Activated B cell treated with CpG ODN at 0.5 μM for 24 hours (primary cell): ENCODE data around the gene CTIF. TPM values are rescaled to one million over a fixed set of nuclear protein-coding genes. Genes with fewer than 3 reads are reported as not detected.
A peak's percentile ranks its signal among the peaks of the same experiment; 100 is the strongest.

Experiments
- ATAC-seq: fragments of 200-7000 bp; cut with Tn5 transposase; one replicate; pipeline ENCODE4 v1.10.0; 2021; ENCODE audit warnings: low read depth, mild to moderate bottlenecking, moderate library complexity
- CTCF ChIA-PET: fragments of 350-600 bp; sonication (Branson Sonifier 250); formaldehyde crosslinking; loops from one replicate; lab custom pipeline; 2021; ENCODE audit warnings: antibody characterized with exemption; lab: Charles Lee
- POLR2A ChIA-PET: fragments of 350-600 bp; sonication (Branson Sonifier 250); formaldehyde crosslinking; loops from one replicate; lab custom pipeline; 2021; ENCODE audit warnings: antibody characterized with exemption; lab: Charles Lee
- DNase-seq: peaks from one replicate; pipeline ENCODE4 v3.0.0; 2022
- H3K27ac Mint-ChIP-seq: one replicate; pipeline ENCODE4 v1.8.0; 2020; ENCODE audit warnings: mixed read lengths
- H3K27me3 Mint-ChIP-seq: one replicate; pipeline ENCODE4 v1.8.0; 2021; ENCODE audit warnings: mixed read lengths
- H3K36me3 Mint-ChIP-seq: one replicate; pipeline ENCODE4 v1.8.0; 2021; ENCODE audit warnings: low read depth, mixed read lengths
- H3K4me1 Mint-ChIP-seq: one replicate; pipeline ENCODE4 v1.8.0; 2021; ENCODE audit warnings: mixed read lengths
- H3K4me3 Mint-ChIP-seq: one replicate; pipeline ENCODE4 v1.8.0; 2020; ENCODE audit warnings: mild to moderate bottlenecking, mixed read lengths
- H3K9me3 Mint-ChIP-seq: one replicate; pipeline ENCODE4 v1.8.0; 2020; ENCODE audit warnings: mixed read lengths
- intact Hi-C: fragments of 100-400 bp; cut with micrococcal nuclease; formaldehyde crosslinking; loops from one replicate; pipeline ENCODE4 v1.15.1; 2024
- total RNA-seq: library from RNA; stranded (reverse); gene quantifications from 2 replicates; pipeline ENCODE4 v1.2.3, GENCODE V29; 2022
- TF ChIP-seq, protein P1 (sequence below): fragments of 200-600 bp; IDR thresholded peaks from one replicate; pipeline ENCODE4 v1.8.0; 2022; ENCODE audit warnings: antibody characterized with exemption, mild to moderate bottlenecking

Gene CTIF
- total RNA-seq, 1 donor from 2014 or later = 9.3 TPM

DNA sequence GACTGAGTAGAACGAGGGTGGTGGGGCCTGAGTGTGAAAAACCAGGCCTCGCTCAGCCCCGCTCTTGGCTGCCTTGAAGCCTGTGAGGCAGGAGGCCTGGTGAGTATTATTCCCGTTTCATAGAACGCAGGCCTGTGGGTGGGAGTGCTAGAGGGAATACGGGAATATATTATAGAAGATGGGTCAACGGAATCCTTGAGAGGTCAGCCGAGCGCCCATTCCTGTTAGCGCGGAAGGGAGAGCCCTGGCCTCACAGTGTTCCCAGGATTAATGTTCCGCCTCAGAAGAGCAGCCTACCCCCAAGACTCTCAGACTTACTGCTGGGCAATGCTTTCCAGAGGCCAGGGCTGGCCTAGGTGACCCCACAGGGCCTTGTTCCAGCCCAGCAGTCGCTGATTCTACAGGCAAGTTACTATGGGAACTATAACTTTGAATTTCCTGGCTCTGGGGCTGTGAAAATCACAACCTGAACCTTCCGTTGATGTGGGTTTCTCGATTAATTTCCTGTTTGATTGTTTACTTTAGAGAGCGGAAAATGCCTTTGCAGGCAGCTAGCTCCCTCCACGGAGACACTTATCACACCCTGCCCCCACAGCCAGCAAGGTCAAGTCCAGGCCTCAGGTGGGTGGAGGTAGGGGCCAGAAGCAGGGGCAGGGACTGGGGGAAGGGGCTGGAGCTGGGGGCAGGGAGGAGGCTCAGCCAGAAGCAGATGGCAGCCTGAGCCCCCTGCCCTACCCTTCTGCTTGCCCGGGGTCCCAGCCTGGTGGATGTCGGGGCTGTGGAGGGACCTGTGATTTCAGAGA lies 303.6 kb downstream of the CTIF start:
- no peak for DNase-seq
- TF ChIP-seq, protein P1, sequence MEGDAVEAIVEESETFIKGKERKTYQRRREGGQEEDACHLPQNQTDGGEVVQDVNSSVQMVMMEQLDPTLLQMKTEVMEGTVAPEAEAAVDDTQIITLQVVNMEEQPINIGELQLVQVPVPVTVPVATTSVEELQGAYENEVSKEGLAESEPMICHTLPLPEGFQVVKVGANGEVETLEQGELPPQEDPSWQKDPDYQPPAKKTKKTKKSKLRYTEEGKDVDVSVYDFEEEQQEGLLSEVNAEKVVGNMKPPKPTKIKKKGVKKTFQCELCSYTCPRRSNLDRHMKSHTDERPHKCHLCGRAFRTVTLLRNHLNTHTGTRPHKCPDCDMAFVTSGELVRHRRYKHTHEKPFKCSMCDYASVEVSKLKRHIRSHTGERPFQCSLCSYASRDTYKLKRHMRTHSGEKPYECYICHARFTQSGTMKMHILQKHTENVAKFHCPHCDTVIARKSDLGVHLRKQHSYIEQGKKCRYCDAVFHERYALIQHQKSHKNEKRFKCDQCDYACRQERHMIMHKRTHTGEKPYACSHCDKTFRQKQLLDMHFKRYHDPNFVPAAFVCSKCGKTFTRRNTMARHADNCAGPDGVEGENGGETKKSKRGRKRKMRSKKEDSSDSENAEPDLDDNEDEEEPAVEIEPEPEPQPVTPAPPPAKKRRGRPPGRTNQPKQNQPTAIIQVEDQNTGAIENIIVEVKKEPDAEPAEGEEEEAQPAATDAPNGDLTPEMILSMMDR = no peak
- no peaks in the 10 kb centered on the region for H3K36me3 Mint-ChIP-seq
- no peaks in the 10 kb centered on the region for H3K9me3 Mint-ChIP-seq
- no peak overlapping the region for H3K4me3 Mint-ChIP-seq
- ATAC-seq = peak; percentile 49
- ChIA-PET POLR2A (interaction anchor here (1.9 kb wide), 1 partner anchor 8 kb away, joined by 5 read pairs; no protein-coding TSS in a partner anchor), CTCF (no interaction called here)
- H3K27me3 Mint-ChIP-seq = no peaks in the 10 kb centered on the region
- peaks cover 27% of the 10 kb centered on the region for H3K4me1 Mint-ChIP-seq
- intact Hi-C loops = no loop called here
- H3K27ac Mint-ChIP-seq = no peak overlapping the region

DNA sequence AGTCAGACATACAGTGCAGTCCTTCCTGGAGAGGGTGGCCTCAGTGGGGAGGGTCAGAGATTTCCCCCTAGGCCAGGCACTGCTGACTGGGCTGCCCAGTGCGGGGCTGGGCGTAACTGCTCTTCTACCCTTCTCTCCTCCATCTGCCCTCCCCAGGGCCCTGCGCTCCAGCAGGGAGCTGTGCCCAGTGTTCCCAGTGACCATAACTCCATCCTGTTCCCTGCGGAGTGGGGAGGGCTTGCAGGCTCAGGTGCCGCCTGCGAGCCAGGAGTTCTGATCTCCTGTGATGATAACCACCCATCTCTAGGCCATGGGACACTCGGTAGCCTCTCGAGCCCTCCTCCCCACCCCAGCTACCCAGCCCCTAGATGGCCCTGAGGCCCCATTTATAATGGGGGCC lies 304.3 kb downstream of the CTIF start:
- Mint-ChIP-seq H3K9me3 (no peaks in the 10 kb centered on the region), H3K4me1 (peaks cover 24% of the 10 kb centered on the region), H3K27ac (no peak overlapping the region), H3K27me3 (no peaks in the 10 kb centered on the region), H3K4me3 (no peak overlapping the region), H3K36me3 (no peaks in the 10 kb centered on the region)
- intact Hi-C loops = no loop called here
- ChIA-PET CTCF (no interaction called here), POLR2A (interaction anchor here (1.9 kb wide), 1 partner anchor 9 kb away, joined by 5 read pairs; no protein-coding TSS in a partner anchor)
- DNase-seq (no peak), ATAC-seq (no peak)
- TF ChIP-seq, protein P1 = no peak

DNA sequence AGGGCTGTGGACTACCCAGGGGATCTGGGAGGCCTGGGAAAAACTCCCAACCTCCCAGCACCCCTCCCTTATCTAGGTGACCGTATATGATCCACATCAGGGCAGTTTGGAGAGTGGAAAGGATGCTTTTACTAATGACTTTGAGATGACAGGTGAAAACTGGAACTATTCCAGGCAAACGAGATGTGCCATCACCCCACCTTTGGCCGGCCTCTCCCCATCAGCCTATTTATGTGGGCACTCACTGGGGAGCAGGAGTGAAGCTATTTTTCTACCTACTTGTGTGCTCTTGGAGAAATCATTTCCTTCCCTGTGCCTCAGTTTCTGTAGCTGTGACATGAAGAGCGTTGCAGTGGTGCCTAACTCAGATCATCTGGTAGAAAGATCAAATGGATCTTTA lies 304.8 kb downstream of the CTIF start:
- H3K27ac Mint-ChIP-seq = no peak overlapping the region
- DNase-seq (no peak), ATAC-seq (no peak)
- H3K4me3 Mint-ChIP-seq = no peak overlapping the region
- intact Hi-C loops = no loop called here
- ChIA-PET CTCF (interaction anchor here (1.1 kb wide), 1 partner anchor 11 kb away, joined by 4 read pairs; no protein-coding TSS in a partner anchor), POLR2A (interaction anchor here (1.9 kb wide), 1 partner anchor 9 kb away, joined by 5 read pairs; no protein-coding TSS in a partner anchor)
- H3K9me3 Mint-ChIP-seq = no peaks in the 10 kb centered on the region
- TF ChIP-seq, protein P1 = no peak
- peaks cover 22% of the 10 kb centered on the region for H3K4me1 Mint-ChIP-seq
- no peaks in the 10 kb centered on the region for H3K36me3 Mint-ChIP-seq
- no peaks in the 10 kb centered on the region for H3K27me3 Mint-ChIP-seq

DNA sequence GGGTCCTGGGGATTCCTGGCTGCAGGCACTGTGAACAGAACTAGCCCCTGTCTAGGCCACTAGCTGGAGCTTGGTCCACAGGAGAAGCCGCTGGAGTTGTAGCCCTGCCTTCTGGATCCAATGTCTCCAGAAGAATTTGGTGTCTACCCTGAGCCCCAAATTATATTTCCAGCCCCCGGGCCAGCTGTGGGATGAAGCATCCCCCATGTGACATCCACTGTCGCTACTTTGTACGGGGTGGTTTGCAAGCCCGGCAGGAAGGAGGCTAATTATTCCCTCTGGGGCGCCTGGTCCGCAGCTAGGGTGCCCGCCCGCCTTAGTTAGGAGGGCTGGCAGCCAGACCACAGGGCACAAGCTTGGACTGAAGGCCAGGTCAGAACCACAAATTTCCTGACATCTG lies 305.4 kb downstream of the CTIF start:
- DNase-seq = no peak
- CTCF ChIA-PET = interaction anchor here (1.1 kb wide), 1 partner anchor 12 kb away, joined by 4 read pairs; no protein-coding TSS in a partner anchor
- TF ChIP-seq, protein P1 = no peak
- ATAC-seq = no peak
- no peaks in the 10 kb centered on the region for H3K9me3 Mint-ChIP-seq
- H3K4me3 Mint-ChIP-seq = no peak overlapping the region
- intact Hi-C loops = no loop called here
- no peaks in the 10 kb centered on the region for H3K27me3 Mint-ChIP-seq
- H3K4me1 Mint-ChIP-seq = peaks cover 19% of the 10 kb centered on the region
- H3K36me3 Mint-ChIP-seq = no peaks in the 10 kb centered on the region
- no peak overlapping the region for H3K27ac Mint-ChIP-seq
- POLR2A ChIA-PET = interaction anchor here (1.9 kb wide), 1 partner anchor 10 kb away, joined by 5 read pairs; no protein-coding TSS in a partner anchor

DNA sequence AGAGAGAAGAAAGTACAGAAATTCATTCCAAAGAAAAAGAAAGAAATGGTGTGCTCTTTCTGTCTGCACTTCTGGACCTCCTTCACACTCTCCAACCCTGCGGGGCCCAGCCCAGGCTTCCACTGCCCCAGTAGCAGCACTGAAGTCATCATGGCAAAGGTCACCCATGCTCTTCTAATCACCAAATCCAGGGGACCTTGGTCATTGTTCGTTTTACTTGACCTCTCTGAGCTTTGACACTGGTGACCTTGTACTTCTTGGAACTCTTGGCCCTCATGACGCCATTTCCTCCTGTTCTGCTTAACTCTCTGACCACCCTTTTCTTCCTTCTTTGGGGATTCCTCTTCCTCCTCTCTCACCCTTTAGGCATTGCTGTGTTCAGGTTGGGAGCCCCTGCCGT lies 306.3 kb downstream of the CTIF start:
- ATAC-seq = no peak
- CTCF ChIA-PET = no interaction called here
- intact Hi-C loops = no loop called here
- Mint-ChIP-seq H3K4me3 (no peak overlapping the region), H3K4me1 (peaks cover 19% of the 10 kb centered on the region), H3K27me3 (no peaks in the 10 kb centered on the region), H3K9me3 (no peaks in the 10 kb centered on the region), H3K27ac (no peak overlapping the region), H3K36me3 (no peaks in the 10 kb centered on the region)
- POLR2A ChIA-PET = no interaction called here
- TF ChIP-seq, protein P1 = no peak
- DNase-seq = no peak
